GM06990 (cell line): Measurements from ENCODE around the gene SHCBP1.

Experiments used
- DNase-seq: peaks from one replicate; pipeline ENCODE4 v3.0.0-alpha.2; 2011; ENCODE audit not compliant: insufficient read length; ENCODE audit errors: extremely low read depth
- H3K27me3 ChIP-seq: replicated peaks from 2 replicates; pipeline ENCODE4 v1.6.0; 2011; ENCODE audit warnings: low read length; ENCODE audit not compliant: control insufficient read depth, insufficient read depth
- H3K36me3 ChIP-seq: 2 replicates; pipeline ENCODE4 v1.5.1; 2011; ENCODE audit warnings: low read length; ENCODE audit not compliant: control insufficient read depth, insufficient read depth
- H3K4me3 ChIP-seq: replicated peaks from 2 replicates; pipeline ENCODE4 v1.5.1; 2011; ENCODE audit warnings: low read depth, mild to moderate bottlenecking, control low read depth, low read length
- CTCF ChIP-seq: IDR thresholded peaks from 2 replicates; pipeline ENCODE4 v1.5.1; 2011; ENCODE audit warnings: low read length, control low read depth, mild to moderate bottlenecking, inconsistent platforms; ENCODE audit not compliant: insufficient read depth, poor library complexity, severe bottlenecking

Gene SHCBP1

DNA sequence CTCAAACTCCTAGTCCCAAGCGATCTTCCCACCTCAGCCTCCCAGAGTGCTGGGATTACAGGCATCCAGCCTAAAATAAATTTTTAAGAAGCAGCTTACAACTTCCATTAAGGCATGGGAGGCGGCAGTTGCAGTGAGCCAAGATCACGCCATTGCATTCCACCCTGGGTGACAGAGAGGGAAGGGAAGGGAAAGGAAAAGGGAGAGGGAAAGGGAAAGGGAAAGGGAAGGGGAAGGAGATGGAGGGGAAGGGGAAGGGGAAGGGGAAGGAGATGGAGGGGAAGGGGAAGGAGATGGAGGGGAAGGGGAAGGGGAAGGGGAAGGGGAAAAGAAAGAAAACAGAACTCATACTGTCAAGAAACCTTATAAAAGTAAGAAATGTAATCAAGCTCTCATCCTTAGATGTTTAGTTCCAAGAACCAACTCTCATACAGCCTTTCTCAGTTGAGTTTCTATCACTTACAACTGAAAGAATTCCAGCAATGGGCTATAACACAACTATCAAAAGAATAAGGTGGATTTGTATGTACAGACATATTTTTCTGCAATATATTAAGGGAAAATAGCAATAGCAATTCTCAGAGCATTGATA is 43.1 kb downstream of the SHCBP1 start:
- H3K36me3 ChIP-seq = peaks cover 13% of the 10 kb centered on the region
- no peak for DNase-seq
- H3K27me3 ChIP-seq = no peaks in the 10 kb centered on the region
- no peak for TF ChIP-seq CTCF
- H3K4me3 ChIP-seq = no peak overlapping the region

- Histone ChIP-seq H3K27me3 (no peaks in the 10 kb centered on the region), H3K36me3 (peaks cover 2% of the 10 kb centered on the region; the same call in 1 of the 2 replicates), H3K4me3 (no peak overlapping the region)
- no peak for TF ChIP-seq CTCF
- no peak for DNase-seq
Observed at GRCh38 chr16:46573834-46574159, 47.4 kb downstream of the SHCBP1 start.

GRCh38 chr16:46573008-46573833 is 48.0 kb downstream of the SHCBP1 start:
- DNase-seq = no peak
- H3K36me3 ChIP-seq = peaks cover 2% of the 10 kb centered on the region; the same call in 1 of the 2 replicates
- no peak overlapping the region for H3K4me3 ChIP-seq
- no peaks in the 10 kb centered on the region for H3K27me3 ChIP-seq
- TF ChIP-seq CTCF = no peak

GRCh38 chr16:46569231-46569735 is 51.9 kb downstream of the SHCBP1 start:
- no peak for TF ChIP-seq CTCF
- Histone ChIP-seq H3K27me3 (no peaks in the 10 kb centered on the region), H3K36me3 (no peaks in the 10 kb centered on the region), H3K4me3 (no peak overlapping the region)
- DNase-seq = no peak

- no peaks in the 10 kb centered on the region for H3K36me3 ChIP-seq
- no peaks in the 10 kb centered on the region for H3K27me3 ChIP-seq
- no peak for DNase-seq
- TF ChIP-seq CTCF = no peak
- H3K4me3 ChIP-seq = no peak overlapping the region
Observed at GRCh38 chr16:46568472-46569230, 52.5 kb downstream of the SHCBP1 start.
